Prostate gland (tissue), 2 donors: ENCODE results near the gene NDOR1. TPM values are rescaled to one million over a fixed set of nuclear protein-coding genes. Genes with fewer than 3 reads are reported as not detected.

ENCODE experiments used
- DNase-seq: peaks from one replicate; pipeline ENCODE4 v3.0.0-alpha.2; 2019; ENCODE audit warnings: low spot score
- H3K27ac ChIP-seq, 2 donors: fragments of 200-600 bp; sonication (generic); 2 replicates each; pipeline ENCODE4 v1.5.1; 2017 to 2019
- H3K27me3 ChIP-seq: fragments of 200-600 bp; sonication (generic); replicated peaks from 2 replicates; pipeline ENCODE4 v1.5.1; 2019; ENCODE audit not compliant: insufficient read depth
- H3K36me3 ChIP-seq, 2 donors: fragments of 200-600 bp; sonication (generic); 1 replicate in 1 of 2; 2 replicates in 1 of 2; pipeline versions ENCODE4 v1.5.1 to v1.8.1; 2017 to 2019
- H3K4me1 ChIP-seq: fragments of 200-600 bp; sonication (generic); replicated peaks from 2 replicates; pipeline ENCODE4 v1.5.1; 2019
- H3K4me3 ChIP-seq, 2 donors: fragments of 200-600 bp; sonication (generic); 2 replicates each; pipeline ENCODE4 v1.5.1; 2017 to 2019
- H3K9me3 ChIP-seq: fragments of 200-600 bp; sonication (generic); 2 replicates; pipeline ENCODE4 v1.5.1; 2017
- POLR2A ChIP-seq: fragments of 450-650 bp; IDR thresholded peaks from one replicate; pipeline ENCODE4 v1.6.1; 2016; ENCODE audit warnings: antibody characterized with exemption, mild to moderate bottlenecking
- POLR2AphosphoS5 ChIP-seq: sonication (generic); formaldehyde crosslinking; IDR thresholded peaks from one replicate; pipeline ENCODE4 v1.6.1; 2017; ENCODE audit warnings: antibody characterized with exemption
- WGBS: methylation state at CpG from one replicate; pipeline ENCODE4 v1.1.5; 2018; 5-methylcytosine and 5-hydroxymethylcytosine counted together
- intact Hi-C: fragments of 100-400 bp; cut with DNase I; formaldehyde crosslinking; loops from one replicate; pipeline ENCODE4 v1.14.2; 2022
- total RNA-seq, 2 donors: library from RNA; depleted of rRNA; stranded (reverse); fragments of >200 nt; gene quantifications; one replicate each; pipeline ENCODE4 v1.1.0, GENCODE V29; 2016
- TF ChIP-seq, protein P1 (sequence below), 4 experiments: fragments of 200-600 bp in 2 of 4; fragments of 450-650 bp in 2 of 4; sonication (generic) in 2 of 4; IDR thresholded peaks; 1 replicate in 3 of 4; 2 replicates in 1 of 4; pipeline ENCODE4 v1.5.1; 2016 to 2019; ENCODE audit warnings: antibody characterized with exemption in 4 of 4, mild to moderate bottlenecking in 2 of 4, moderate library complexity in 2 of 4

Gene NDOR1
- total RNA-seq, 2 donors from 2014 or later, result 18.5 to 31.9 TPM

DNA sequence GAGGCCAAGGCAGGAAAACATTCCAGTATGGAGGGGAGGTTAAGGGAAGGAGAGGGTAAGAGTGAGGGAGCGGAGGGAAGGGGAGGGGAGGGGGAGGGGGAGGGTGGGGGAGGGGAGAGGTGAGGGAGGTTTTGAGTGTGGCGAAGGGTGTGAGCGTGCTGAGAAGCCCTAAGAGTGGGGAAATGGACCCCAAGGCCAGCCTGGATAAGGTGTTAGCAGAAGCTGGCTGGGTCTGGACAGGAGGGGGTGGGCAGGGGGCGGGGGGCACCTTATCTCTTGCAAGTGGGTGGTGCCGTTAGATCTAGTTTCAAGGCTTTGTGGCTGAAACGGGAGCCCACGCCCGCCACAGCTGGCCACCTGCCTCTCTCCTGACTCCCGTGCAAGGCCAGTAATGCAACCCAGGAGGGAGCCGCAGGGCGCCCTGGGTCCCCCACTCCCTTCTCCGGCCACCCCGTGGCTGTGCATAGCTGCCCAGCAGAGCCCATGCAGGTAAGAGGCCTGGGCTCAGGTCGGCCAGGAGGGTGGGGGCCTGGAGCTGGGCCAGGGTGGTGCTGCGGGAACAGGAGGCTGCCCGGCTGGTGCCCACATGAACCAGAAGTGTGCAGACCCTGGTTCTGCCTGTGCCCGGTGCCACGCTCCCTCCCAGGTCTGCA lies 22.5 kb downstream of the NDOR1 start:
- 37% methylated on average over 18 of the region's 18 CpGs for WGBS
- Histone ChIP-seq H3K4me3 (no peak overlapping the region), H3K27ac (no peak overlapping the region), H3K9me3 (no peaks in the 10 kb centered on the region), H3K36me3 (no peaks in the 10 kb centered on the region), H3K27me3 (peaks cover 4% of the 10 kb centered on the region), H3K4me1 (peaks cover 4% of the 10 kb centered on the region)
- DNase-seq, result no peak
- TF ChIP-seq, protein P1, sequence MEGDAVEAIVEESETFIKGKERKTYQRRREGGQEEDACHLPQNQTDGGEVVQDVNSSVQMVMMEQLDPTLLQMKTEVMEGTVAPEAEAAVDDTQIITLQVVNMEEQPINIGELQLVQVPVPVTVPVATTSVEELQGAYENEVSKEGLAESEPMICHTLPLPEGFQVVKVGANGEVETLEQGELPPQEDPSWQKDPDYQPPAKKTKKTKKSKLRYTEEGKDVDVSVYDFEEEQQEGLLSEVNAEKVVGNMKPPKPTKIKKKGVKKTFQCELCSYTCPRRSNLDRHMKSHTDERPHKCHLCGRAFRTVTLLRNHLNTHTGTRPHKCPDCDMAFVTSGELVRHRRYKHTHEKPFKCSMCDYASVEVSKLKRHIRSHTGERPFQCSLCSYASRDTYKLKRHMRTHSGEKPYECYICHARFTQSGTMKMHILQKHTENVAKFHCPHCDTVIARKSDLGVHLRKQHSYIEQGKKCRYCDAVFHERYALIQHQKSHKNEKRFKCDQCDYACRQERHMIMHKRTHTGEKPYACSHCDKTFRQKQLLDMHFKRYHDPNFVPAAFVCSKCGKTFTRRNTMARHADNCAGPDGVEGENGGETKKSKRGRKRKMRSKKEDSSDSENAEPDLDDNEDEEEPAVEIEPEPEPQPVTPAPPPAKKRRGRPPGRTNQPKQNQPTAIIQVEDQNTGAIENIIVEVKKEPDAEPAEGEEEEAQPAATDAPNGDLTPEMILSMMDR (IDR thresholded peaks at IDR 0.05), result no peak
- TF ChIP-seq POLR2A (no peak), POLR2AphosphoS5 (no peak)
- intact Hi-C loops, result loop anchor here (5.0 kb wide), 1 partner anchor 111 kb away; no protein-coding TSS in a partner anchor

DNA sequence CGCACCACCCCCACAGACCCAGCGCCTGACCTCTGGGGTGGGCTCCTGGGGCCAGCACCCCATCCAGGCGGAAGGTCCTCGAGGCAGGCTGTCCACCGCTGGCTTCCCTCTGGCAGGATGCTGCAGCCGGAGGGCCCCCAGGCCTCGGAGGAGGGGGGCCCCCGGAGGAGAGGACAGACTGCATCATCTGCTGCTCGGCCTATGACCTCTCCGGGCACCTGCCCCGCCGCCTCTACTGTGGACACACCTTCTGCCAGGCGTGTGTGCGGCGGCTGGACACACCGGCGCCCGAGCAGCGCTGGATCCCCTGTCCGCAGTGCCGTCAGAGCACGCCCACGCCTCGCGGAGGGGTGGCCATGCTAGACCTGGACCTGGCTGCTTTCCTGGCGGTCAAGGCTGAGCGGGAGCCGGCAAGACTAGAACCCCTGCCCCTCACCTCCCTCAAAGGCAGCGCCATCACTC lies 23.0 kb downstream of the NDOR1 start:
- Histone ChIP-seq H3K27me3 (peaks cover 4% of the 10 kb centered on the region), H3K4me1 (peaks cover 4% of the 10 kb centered on the region)
- WGBS, result 60% methylated on average over 21 of the region's 29 CpGs

DNA sequence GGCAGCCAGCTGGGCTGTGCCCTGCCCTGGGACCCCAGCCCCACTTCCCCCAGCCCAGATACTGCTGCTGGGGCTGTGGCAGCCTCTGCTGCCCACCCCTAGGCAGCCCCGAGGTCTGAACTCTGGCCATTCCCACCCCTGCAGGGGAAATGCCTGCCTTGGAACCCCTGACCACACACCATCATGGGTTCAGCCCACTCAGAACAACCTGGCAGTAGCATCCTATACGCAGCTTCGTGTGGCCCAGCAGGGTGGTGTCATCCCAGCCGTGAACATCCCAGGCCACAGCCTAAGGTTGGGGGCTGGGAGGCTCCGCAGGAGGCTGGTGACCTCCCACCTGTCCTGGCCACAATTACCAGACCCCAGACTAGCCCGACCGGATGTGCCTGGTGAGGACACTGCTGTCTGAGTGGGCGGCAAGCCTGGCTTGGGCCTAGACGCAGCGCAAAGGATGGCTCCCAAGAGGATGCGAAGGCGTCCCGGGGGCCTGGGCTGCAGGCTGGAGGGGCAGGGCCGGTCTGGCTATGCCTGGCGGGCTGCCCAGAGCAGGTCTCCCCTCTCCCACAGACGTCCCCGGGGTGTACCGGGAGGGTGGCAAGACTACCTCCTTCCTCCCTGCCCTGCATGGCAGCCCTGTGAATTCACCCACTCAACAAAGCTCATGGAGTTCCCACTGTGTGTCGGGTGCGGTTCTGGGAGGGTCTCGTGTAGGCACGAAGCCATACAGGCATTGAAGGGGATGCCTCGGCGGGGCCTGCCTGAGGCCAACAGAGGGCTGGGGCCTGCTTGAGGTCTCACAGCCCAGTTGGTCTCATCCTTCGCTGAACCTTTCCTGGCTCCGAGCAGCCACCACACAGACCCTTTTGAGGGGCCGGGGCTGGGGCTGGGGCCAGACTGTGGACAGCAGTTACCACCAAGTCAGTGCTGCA lies 23.7 kb downstream of the NDOR1 start:
- intact Hi-C loops, result loop anchor here (5.0 kb wide), 1 partner anchor 112 kb away; no protein-coding TSS in a partner anchor
- TF ChIP-seq POLR2A (no peak), POLR2AphosphoS5 (no peak)
- TF ChIP-seq, protein P1 (IDR thresholded peaks at IDR 0.05), result no peak
- H3K9me3 ChIP-seq, result no peaks in the 10 kb centered on the region
- no peaks in the 10 kb centered on the region for H3K36me3 ChIP-seq
- H3K27ac ChIP-seq, result no peak overlapping the region
- 49% methylated on average over 21 of the region's 27 CpGs for WGBS
- H3K27me3 ChIP-seq, result peaks cover 4% of the 10 kb centered on the region
- peaks cover 4% of the 10 kb centered on the region for H3K4me1 ChIP-seq
- DNase-seq, result no peak
- H3K4me3 ChIP-seq, result no peak overlapping the region

More for the DNA sequence above, 23.0 kb downstream of the NDOR1 start:
- intact Hi-C loops, result loop anchor here (5.0 kb wide), 1 partner anchor 111 kb away; no protein-coding TSS in a partner anchor
- H3K4me3 ChIP-seq, result no peak overlapping the region
- no peaks in the 10 kb centered on the region for H3K36me3 ChIP-seq
- TF ChIP-seq POLR2AphosphoS5 (no peak), POLR2A (no peak)
- TF ChIP-seq, protein P1 (IDR thresholded peaks at IDR 0.05), result no peak
- no peaks in the 10 kb centered on the region for H3K9me3 ChIP-seq
- DNase-seq, result no peak
- no peak overlapping the region for H3K27ac ChIP-seq

DNA sequence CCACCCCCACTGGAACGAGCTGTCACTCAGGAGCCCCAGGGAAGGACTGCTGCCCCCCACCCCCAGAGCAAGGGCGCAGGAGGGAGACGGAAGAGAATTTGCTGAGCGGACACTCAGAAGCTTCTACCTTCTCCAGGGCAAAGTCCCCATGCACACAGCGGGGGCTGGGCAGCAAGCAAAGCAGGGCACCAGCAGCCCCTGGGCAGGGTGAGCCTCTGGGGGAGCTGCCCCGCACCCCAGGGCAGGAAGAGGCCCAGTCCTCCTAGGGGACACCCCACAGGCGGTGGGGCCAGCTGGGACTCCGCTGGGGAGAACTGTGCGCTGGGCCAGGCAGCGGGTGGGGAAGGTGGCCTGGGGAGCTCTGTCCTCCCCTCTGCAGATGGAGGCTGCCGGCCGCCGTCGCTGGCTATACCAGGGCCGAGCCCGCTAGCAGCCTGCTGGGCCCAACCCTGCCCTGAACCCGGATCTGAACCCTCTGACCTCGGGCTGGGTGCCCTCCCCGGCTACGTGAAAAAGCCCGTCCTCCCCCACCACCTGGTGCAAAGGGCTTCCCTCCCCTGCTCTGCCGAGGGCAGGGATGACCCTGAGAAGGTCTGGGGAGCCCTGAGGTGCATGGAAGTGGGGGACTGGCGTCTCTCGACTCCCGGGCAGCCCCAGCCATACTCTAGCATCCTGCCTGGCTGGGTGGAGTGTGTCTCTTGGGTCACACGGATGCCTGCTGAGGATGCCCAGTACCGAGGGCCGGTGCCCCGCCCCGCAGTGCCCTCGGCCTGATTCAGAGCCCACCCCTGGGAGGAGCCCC lies 24.6 kb downstream of the NDOR1 start:
- TF ChIP-seq, protein P1 (IDR thresholded peaks at IDR 0.05), result no peak

More for the DNA sequence above, 24.6 kb downstream of the NDOR1 start:
- intact Hi-C loops, result loop anchor here (5.0 kb wide), 1 partner anchor 113 kb away; no protein-coding TSS in a partner anchor
- Histone ChIP-seq H3K36me3 (no peaks in the 10 kb centered on the region), H3K4me3 (no peak overlapping the region), H3K27ac (no peak overlapping the region), H3K4me1 (peaks cover 4% of the 10 kb centered on the region), H3K9me3 (no peaks in the 10 kb centered on the region), H3K27me3 (peaks cover 4% of the 10 kb centered on the region)
- 64% methylated on average over 23 of the region's 31 CpGs for WGBS
- no peak for DNase-seq
